HEK293T (cell line): ENCODE data around the gene TMEM61.

ENCODE experiments used
- ARNT ChIP-seq: fragments of 450-650 bp; IDR thresholded peaks from 2 replicates; pipeline ENCODE4 v1.6.1; 2017; ENCODE audit warnings: mild to moderate bottlenecking
- BHLHE40 ChIP-seq: fragments of 450-650 bp; IDR thresholded peaks from 2 replicates; pipeline ENCODE4 v1.6.1; 2016; ENCODE audit warnings: mild to moderate bottlenecking, moderate library complexity, borderline replicate concordance
- CTBP1 ChIP-seq: fragments of 450-650 bp; IDR thresholded peaks from 2 replicates; pipeline ENCODE4 v1.6.1; 2016; ENCODE audit warnings: borderline replicate concordance
- ELF4 ChIP-seq: fragments of 450-650 bp; IDR thresholded peaks from 2 replicates; pipeline ENCODE4 v1.6.1; 2017; ENCODE audit warnings: antibody characterized with exemption
- FOXA1 ChIP-seq: fragments of 450-650 bp; IDR thresholded peaks from 2 replicates; pipeline ENCODE4 v1.6.1; 2016; ENCODE audit warnings: mild to moderate bottlenecking
- FOXK2 ChIP-seq: fragments of 450-650 bp; IDR thresholded peaks from 2 replicates; pipeline ENCODE4 v1.6.1; 2016; ENCODE audit warnings: mild to moderate bottlenecking
- FOXM1 ChIP-seq: fragments of 450-650 bp; IDR thresholded peaks from 2 replicates; pipeline ENCODE4 v1.6.1; 2017; ENCODE audit warnings: mild to moderate bottlenecking, borderline replicate concordance
- HDGF ChIP-seq: fragments of 450-650 bp; IDR thresholded peaks from 2 replicates; pipeline ENCODE4 v1.6.1; 2017; ENCODE audit warnings: antibody characterized with exemption, borderline replicate concordance
- LEF1 ChIP-seq: fragments of 450-650 bp; IDR thresholded peaks from 2 replicates; pipeline ENCODE4 v1.6.1; 2017; ENCODE audit warnings: mild to moderate bottlenecking, borderline replicate concordance
- TARDBP ChIP-seq: fragments of 450-650 bp; IDR thresholded peaks from 2 replicates; pipeline ENCODE4 v1.6.1; 2016
- ZNF384 ChIP-seq: fragments of 450-650 bp; IDR thresholded peaks from 2 replicates; pipeline ENCODE4 v1.6.1; 2016
- TF ChIP-seq, protein P1 (sequence below): fragments of 450-650 bp; IDR thresholded peaks from 2 replicates; pipeline ENCODE4 v1.6.1; 2016

DNA sequence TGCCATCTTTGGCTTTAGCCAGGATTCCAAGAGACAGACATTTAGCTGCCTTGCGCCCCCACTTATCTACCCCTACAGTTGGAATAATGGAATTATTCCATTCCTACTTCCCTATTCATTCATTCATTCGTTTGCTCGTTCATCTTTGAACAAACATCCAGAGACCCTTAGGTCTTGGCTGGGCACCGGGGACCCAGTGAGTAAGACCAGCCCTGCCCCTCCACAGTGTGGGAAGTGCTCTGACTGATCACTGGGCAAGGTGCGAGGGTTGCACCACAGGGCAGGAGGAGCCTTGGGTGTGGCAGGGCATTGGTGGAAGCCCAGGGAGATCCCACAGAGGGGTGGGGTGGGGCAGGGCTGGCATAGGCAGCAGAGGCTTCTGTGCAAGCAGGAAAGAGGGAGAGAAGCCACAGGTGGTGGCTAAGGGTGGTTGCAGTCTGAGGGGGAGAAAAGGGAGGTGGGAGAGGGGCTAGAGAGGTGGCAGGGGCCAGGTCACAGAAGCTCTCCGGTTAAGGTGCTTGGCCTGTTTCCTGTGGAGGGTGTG is 35.0 kb upstream of the TMEM61 start:
- TF ChIP-seq BHLHE40 = no peak
- TF ChIP-seq ELF4 = no peak
- no peak for TF ChIP-seq LEF1
- TF ChIP-seq, protein P1, sequence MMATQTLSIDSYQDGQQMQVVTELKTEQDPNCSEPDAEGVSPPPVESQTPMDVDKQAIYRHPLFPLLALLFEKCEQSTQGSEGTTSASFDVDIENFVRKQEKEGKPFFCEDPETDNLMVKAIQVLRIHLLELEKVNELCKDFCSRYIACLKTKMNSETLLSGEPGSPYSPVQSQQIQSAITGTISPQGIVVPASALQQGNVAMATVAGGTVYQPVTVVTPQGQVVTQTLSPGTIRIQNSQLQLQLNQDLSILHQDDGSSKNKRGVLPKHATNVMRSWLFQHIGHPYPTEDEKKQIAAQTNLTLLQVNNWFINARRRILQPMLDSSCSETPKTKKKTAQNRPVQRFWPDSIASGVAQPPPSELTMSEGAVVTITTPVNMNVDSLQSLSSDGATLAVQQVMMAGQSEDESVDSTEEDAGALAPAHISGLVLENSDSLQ = no peak
- no peak for TF ChIP-seq ARNT
- TF ChIP-seq FOXM1 = no peak
- no peak for TF ChIP-seq TARDBP
- TF ChIP-seq FOXA1 = no peak
- TF ChIP-seq ZNF384 = no peak
- TF ChIP-seq CTBP1 = no peak
- TF ChIP-seq FOXK2 = no peak
- TF ChIP-seq HDGF = no peak
